OCI-LY7 (cell line): Measurements from ENCODE around the gene DPPA2.

Experiments
- CTCF ChIP-seq: fragments of 200-600 bp; sonication (generic); conservative IDR thresholded peaks from 2 replicates; pipeline ENCODE4 v1.5.1; 2014; ENCODE audit warnings: mild to moderate bottlenecking, antibody characterized with exemption, low read length, moderate library complexity, mixed read lengths
- EZH2phosphoT487 ChIP-seq: fragments of 200-600 bp; sonication (generic); IDR thresholded peaks from 2 replicates; pipeline ENCODE4 v1.6.1; 2018; ENCODE audit warnings: low read depth, borderline replicate concordance, mild to moderate bottlenecking, mixed run types, antibody characterized with exemption, low read length, moderate library complexity, mixed read lengths

- TF ChIP-seq CTCF (no peak), EZH2phosphoT487 (no peak)
Measured at GRCh38 chr3:109330405-109330804, 14.1 kb upstream of the DPPA2 start.
